ENCODE measurements around the gene OMA1.

DNA sequence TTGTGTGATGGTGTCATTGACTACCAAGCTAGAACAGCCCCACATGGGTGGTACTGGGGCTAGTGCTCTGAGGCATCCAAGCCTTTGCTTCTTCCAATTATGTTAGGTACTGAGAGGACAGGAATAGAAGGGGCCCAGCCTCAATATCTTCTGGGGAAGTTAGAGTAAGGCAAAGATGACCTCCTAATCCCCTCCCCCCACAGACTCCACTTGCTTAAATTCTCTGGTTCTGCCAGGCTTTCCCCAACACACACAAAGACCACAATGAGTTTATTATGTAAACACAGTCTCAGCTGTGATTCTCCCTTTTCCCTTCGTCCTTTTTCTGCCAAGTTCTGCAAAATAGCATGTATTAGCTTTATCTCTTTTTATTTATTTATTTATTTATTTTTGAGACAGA is 33.7 kb upstream of the OMA1 start:
- TF ChIP-seq, protein P1, sequence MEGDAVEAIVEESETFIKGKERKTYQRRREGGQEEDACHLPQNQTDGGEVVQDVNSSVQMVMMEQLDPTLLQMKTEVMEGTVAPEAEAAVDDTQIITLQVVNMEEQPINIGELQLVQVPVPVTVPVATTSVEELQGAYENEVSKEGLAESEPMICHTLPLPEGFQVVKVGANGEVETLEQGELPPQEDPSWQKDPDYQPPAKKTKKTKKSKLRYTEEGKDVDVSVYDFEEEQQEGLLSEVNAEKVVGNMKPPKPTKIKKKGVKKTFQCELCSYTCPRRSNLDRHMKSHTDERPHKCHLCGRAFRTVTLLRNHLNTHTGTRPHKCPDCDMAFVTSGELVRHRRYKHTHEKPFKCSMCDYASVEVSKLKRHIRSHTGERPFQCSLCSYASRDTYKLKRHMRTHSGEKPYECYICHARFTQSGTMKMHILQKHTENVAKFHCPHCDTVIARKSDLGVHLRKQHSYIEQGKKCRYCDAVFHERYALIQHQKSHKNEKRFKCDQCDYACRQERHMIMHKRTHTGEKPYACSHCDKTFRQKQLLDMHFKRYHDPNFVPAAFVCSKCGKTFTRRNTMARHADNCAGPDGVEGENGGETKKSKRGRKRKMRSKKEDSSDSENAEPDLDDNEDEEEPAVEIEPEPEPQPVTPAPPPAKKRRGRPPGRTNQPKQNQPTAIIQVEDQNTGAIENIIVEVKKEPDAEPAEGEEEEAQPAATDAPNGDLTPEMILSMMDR (conservative IDR thresholded peaks at IDR 0.05 in 1 of 2, IDR thresholded peaks at IDR 0.05 in 1 of 2; ENCODE audit: low read depth in 1 of 2, low read length in 2 of 2), result no peak
- no peak for TF ChIP-seq EZH2 (IDR thresholded peaks at IDR 0.05; ENCODE audit: low read length, missing control alignments)
